KMS-11 (cell line): ENCODE data around the gene RPP40.

ENCODE experiments used
- H2AFZ ChIP-seq: fragments of 200-600 bp; sonication (generic); 2 replicates; pipeline ENCODE4 v1.6.1; 2016; ENCODE audit warnings: antibody characterized with exemption, mixed run types, low read depth
- H3K27ac ChIP-seq: fragments of 200-600 bp; sonication (generic); 2 replicates; pipeline ENCODE4 v1.6.1; 2016; ENCODE audit warnings: mild to moderate bottlenecking, mixed run types
- H3K27me3 ChIP-seq: fragments of 200-600 bp; sonication (generic); 2 replicates; pipeline ENCODE4 v1.6.1; 2017; ENCODE audit warnings: mild to moderate bottlenecking, low read depth, mixed run types, moderate library complexity; ENCODE audit not compliant: insufficient read depth
- H3K36me3 ChIP-seq: fragments of 200-600 bp; sonication (generic); 2 replicates; pipeline ENCODE4 v1.6.1; 2017; ENCODE audit warnings: mild to moderate bottlenecking, mixed run types; ENCODE audit not compliant: insufficient read depth
- H3K4me1 ChIP-seq: fragments of 200-600 bp; sonication (generic); 2 replicates; pipeline ENCODE4 v1.6.1; 2016; ENCODE audit warnings: mild to moderate bottlenecking, low read depth, mixed run types; ENCODE audit not compliant: poor library complexity, severe bottlenecking
- H3K4me2 ChIP-seq: fragments of 200-600 bp; sonication (generic); 2 replicates; pipeline ENCODE4 v1.7.0; 2016; ENCODE audit warnings: mild to moderate bottlenecking, mixed run types
- H3K4me3 ChIP-seq: fragments of 200-600 bp; sonication (generic); IDR thresholded peaks from 2 replicates; pipeline ENCODE4 v1.6.1; 2017; ENCODE audit warnings: low read depth, low read length, mixed read lengths; ENCODE audit not compliant: insufficient read depth
- H3K79me2 ChIP-seq: fragments of 200-600 bp; sonication (generic); 2 replicates; pipeline ENCODE4 v1.6.1; 2016; ENCODE audit warnings: low read depth, mixed run types; ENCODE audit not compliant: insufficient read depth
- H3K9ac ChIP-seq: fragments of 200-600 bp; sonication (generic); 2 replicates; pipeline ENCODE4 v1.6.1; 2016; ENCODE audit warnings: mild to moderate bottlenecking, mixed run types
- H4K20me1 ChIP-seq: fragments of 200-600 bp; sonication (generic); 2 replicates; pipeline ENCODE4 v1.6.1; 2016; ENCODE audit warnings: mild to moderate bottlenecking, mixed run types; ENCODE audit not compliant: insufficient read depth
- CTCF ChIP-seq: fragments of 200-600 bp; sonication (generic); conservative IDR thresholded peaks from 2 replicates; pipeline ENCODE4 v1.6.1; 2017; ENCODE audit warnings: low read depth, mild to moderate bottlenecking, antibody characterized with exemption, low read length, moderate library complexity, mixed read lengths

Gene RPP40

GRCh38 chr6:4964675-4965561 is 38.9 kb downstream of the RPP40 start:
- no peaks in the 10 kb centered on the region for H3K36me3 ChIP-seq
- no peak for TF ChIP-seq CTCF
- H3K79me2 ChIP-seq: no peaks in the 10 kb centered on the region
- H3K27ac ChIP-seq: no peak overlapping the region
- no peaks in the 10 kb centered on the region for H3K27me3 ChIP-seq
- H3K4me3 ChIP-seq: no peak overlapping the region
- H3K4me2 ChIP-seq: no peak overlapping the region
- H2AFZ ChIP-seq: no peak overlapping the region
- no peaks in the 10 kb centered on the region for H4K20me1 ChIP-seq
- H3K9ac ChIP-seq: no peak overlapping the region
- H3K4me1 ChIP-seq: no peaks in the 10 kb centered on the region

GRCh38 chr6:4962905-4963304 is 40.9 kb downstream of the RPP40 start:
- no peak overlapping the region for H3K9ac ChIP-seq
- no peaks in the 10 kb centered on the region for H4K20me1 ChIP-seq
- H3K36me3 ChIP-seq: no peaks in the 10 kb centered on the region
- H3K27ac ChIP-seq: no peak overlapping the region
- H3K79me2 ChIP-seq: no peaks in the 10 kb centered on the region
- no peak for TF ChIP-seq CTCF
- H2AFZ ChIP-seq: no peak overlapping the region
- no peaks in the 10 kb centered on the region for H3K27me3 ChIP-seq
- no peaks in the 10 kb centered on the region for H3K4me1 ChIP-seq
- no peak overlapping the region for H3K4me2 ChIP-seq
- H3K4me3 ChIP-seq: no peak overlapping the region

GRCh38 chr6:4961322-4962168 is 42.3 kb downstream of the RPP40 start:
- Histone ChIP-seq H3K36me3 (no peaks in the 10 kb centered on the region), H3K27ac (no peak overlapping the region), H3K9ac (no peak overlapping the region), H3K79me2 (no peaks in the 10 kb centered on the region), H3K4me1 (no peaks in the 10 kb centered on the region), H3K4me3 (no peak overlapping the region), H4K20me1 (no peaks in the 10 kb centered on the region), H2AFZ (no peak overlapping the region), H3K27me3 (no peaks in the 10 kb centered on the region), H3K4me2 (no peak overlapping the region)
- TF ChIP-seq CTCF: no peak

GRCh38 chr6:4958624-4959023 is 45.2 kb downstream of the RPP40 start:
- H3K4me1 ChIP-seq: no peaks in the 10 kb centered on the region
- TF ChIP-seq CTCF: no peak

More at GRCh38 chr6:4958624-4959023, 45.2 kb downstream of the RPP40 start:
- Histone ChIP-seq H3K79me2 (no peaks in the 10 kb centered on the region), H3K36me3 (no peaks in the 10 kb centered on the region), H3K27me3 (no peaks in the 10 kb centered on the region), H4K20me1 (no peaks in the 10 kb centered on the region), H2AFZ (no peak overlapping the region), H3K27ac (no peak overlapping the region), H3K4me3 (no peak overlapping the region), H3K4me2 (no peak overlapping the region), H3K9ac (no peak overlapping the region)
